ENCODE results near the gene KLHL3. TPM values are rescaled to one million over a fixed set of nuclear protein-coding genes. Genes with fewer than 3 reads are reported as not detected.
A peak's percentile ranks its signal among the peaks of the same experiment; 100 is the strongest.

KLHL3 gene
- total RNA-seq, 1 experiment from 2014 or later = 2.9 TPM

DNA sequence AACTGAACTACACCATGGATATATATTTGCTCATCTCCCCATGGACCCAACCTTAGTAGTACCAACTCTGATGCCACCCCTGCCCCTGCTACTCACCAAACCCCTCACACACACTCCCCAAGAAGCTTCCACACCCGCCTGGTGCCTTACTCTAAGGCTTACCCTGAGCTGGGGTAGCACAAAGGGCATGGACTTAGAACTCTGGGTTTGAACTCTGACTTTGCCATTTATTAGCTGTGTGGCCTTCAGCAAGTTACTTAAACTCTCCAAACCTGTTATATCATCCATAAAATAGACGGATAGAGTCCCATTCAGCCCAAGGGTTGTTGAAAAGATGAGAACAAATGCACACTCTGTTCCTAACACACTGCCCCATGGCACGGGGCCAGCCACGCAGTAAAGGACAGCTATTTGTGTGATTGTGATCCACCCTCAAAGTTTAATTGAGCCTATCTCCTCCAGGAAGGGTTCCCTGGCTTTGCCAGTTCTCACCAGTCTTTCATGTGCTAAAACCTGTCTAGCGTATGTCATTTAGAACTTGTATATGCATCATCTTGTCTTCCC, 111.0 kb downstream of the KLHL3 start:
- BruUV-seq (replicated peaks) = no TSS peak
- H3K4me1 ChIP-seq (ENCODE audit: insufficient read depth, low read length) = peaks cover 43% of the 10 kb centered on the region
- H2AFZ ChIP-seq (ENCODE audit: low read length) = no peak overlapping the region
- ChIA-PET CTCF (no interaction called here), POLR2A (ENCODE audit: unreplicated experiment) (interaction anchor here (0.6 kb wide), 1 partner anchor 56 kb away, joined by 3 read pairs; no protein-coding TSS in a partner anchor)
- TF ChIP-seq CTCF (conservative IDR thresholded peaks at IDR 0.05; ENCODE audit: low read depth, low read length) (no peak), EZH2 (IDR thresholded peaks at IDR 0.05; ENCODE audit: low read length, unreplicated experiment) (no peak), EZH2phosphoT487 (IDR thresholded peaks at IDR 0.05; ENCODE audit: borderline replicate concordance, low read length) (no peak)
- H3K27me3 ChIP-seq (ENCODE audit: low read length) = no peaks in the 10 kb centered on the region
- H3K4me3 ChIP-seq (ENCODE audit: low read length) = no peak overlapping the region
- intact Hi-C loops (cut with micrococcal nuclease) = loop anchor here (10.0 kb wide), 1 partner anchor 200 kb away; no protein-coding TSS in a partner anchor
- no peak overlapping the region for H3K27ac ChIP-seq (ENCODE audit: low read length)
- no peaks in the 10 kb centered on the region for H4K20me1 ChIP-seq (ENCODE audit: low read length)
- H3F3A ChIP-seq (ENCODE audit: low read length, unreplicated experiment) = no peaks in the 10 kb centered on the region
- H3K4me2 ChIP-seq (ENCODE audit: low read length) = no peak overlapping the region
- ATAC-seq = no peak
- no peaks in the 10 kb centered on the region for H3K9me2 ChIP-seq (replicated peaks; ENCODE audit: low read length)
- H3K9me3 ChIP-seq (ENCODE audit: low read length) = no peaks in the 10 kb centered on the region
- H3K9ac ChIP-seq (ENCODE audit: low read length) = no peak overlapping the region
- H3K36me3 ChIP-seq (ENCODE audit: low read depth, low read length) = 0 out of 2 replicates have a peak, but pooled peaks cover 2% of the 10 kb centered on the region
- no peaks in the 10 kb centered on the region for H3K79me2 ChIP-seq (ENCODE audit: low read length)
- DNase-seq = no peak

DNA sequence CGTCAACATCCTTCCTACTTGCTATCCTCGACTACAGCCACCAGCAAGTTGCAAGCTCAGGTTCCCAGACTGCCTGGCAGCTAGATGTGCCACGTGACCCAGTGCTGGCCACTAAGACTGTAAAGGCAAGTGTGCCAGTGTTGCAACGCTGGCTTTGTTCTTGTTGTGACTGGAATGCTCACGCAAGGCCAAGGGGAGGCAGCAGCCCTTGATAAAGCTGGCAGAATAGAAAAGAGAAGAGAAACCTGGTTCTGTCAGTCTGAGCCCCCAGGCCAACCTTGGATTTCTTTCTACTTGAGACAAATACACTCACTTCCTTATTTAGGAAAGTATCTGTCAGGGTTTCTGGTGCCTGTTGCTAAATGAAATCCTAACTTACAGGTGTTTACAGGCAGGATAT, 113.0 kb downstream of the KLHL3 start:
- Histone ChIP-seq H4K20me1 (ENCODE audit: low read length) (no peaks in the 10 kb centered on the region), H3K4me1 (ENCODE audit: insufficient read depth, low read length) (peaks cover 48% of the 10 kb centered on the region), H3K4me3 (ENCODE audit: low read length) (no peak overlapping the region), H2AFZ (ENCODE audit: low read length) (no peak overlapping the region), H3K36me3 (ENCODE audit: low read depth, low read length) (0 out of 2 replicates have a peak, but pooled peaks cover 2% of the 10 kb centered on the region), H3K79me2 (ENCODE audit: low read length) (no peaks in the 10 kb centered on the region), H3K27me3 (ENCODE audit: low read length) (no peaks in the 10 kb centered on the region), H3K9ac (ENCODE audit: low read length) (no peak overlapping the region), H3K4me2 (ENCODE audit: low read length) (no peak overlapping the region), H3F3A (ENCODE audit: low read length, unreplicated experiment) (no peaks in the 10 kb centered on the region), H3K9me3 (ENCODE audit: low read length) (no peaks in the 10 kb centered on the region), H3K27ac (ENCODE audit: low read length) (peak overlapping the region; percentile 56), H3K9me2 (replicated peaks; ENCODE audit: low read length) (no peaks in the 10 kb centered on the region)
- DNase-seq (no peak), ATAC-seq (no peak)
- BruUV-seq (replicated peaks) = no TSS peak
- CTCF ChIA-PET = no interaction called here
- TF ChIP-seq EZH2 (IDR thresholded peaks at IDR 0.05; ENCODE audit: low read length, unreplicated experiment) = no peak
- no peak for TF ChIP-seq EZH2phosphoT487 (IDR thresholded peaks at IDR 0.05; ENCODE audit: borderline replicate concordance, low read length)
- TF ChIP-seq CTCF (conservative IDR thresholded peaks at IDR 0.05; ENCODE audit: low read depth, low read length) = no peak
- POLR2A ChIA-PET (ENCODE audit: unreplicated experiment) = no interaction called here
- intact Hi-C loops (cut with micrococcal nuclease) = loop anchor here (10.0 kb wide), 1 partner anchor 202 kb away; no protein-coding TSS in a partner anchor

Measured in PC-3 (cell line).